RWPE2 (cell line): ENCODE data around the gene TPRKB.
"Not testable (repeated sequence)": the region's sequence is repeated elsewhere in the genome, so short reads cannot be mapped to it uniquely, and the experiment has no call there.

Experiments
- ATAC-seq: fragments of 200-7000 bp; cut with Tn5 transposase; 3 replicates; pipeline ENCODE4 v1.9.1; 2021; ENCODE audit warnings: low read depth
- DNase-seq: peaks from one replicate; pipeline ENCODE4 v3.0.0-alpha.2; 2020; ENCODE audit warnings: low spot score
- H3K27ac ChIP-seq: fragments of 450-650 bp; 2 replicates; pipeline ENCODE4 v1.5.1; 2017; ENCODE audit warnings: mild to moderate bottlenecking; ENCODE audit not compliant: poor library complexity, severe bottlenecking
- H3K27me3 ChIP-seq: fragments of 250-450 bp; sonication (Bioruptor Pico); 2 replicates; pipeline ENCODE4 v1.5.1; 2021; ENCODE audit warnings: mild to moderate bottlenecking, moderate library complexity; ENCODE audit not compliant: insufficient read depth, poor library complexity, severe bottlenecking
- H3K36me3 ChIP-seq: fragments of 250-450 bp; sonication (Bioruptor Pico); 2 replicates; pipeline ENCODE4 v1.5.1; 2020; ENCODE audit warnings: low read depth, mild to moderate bottlenecking, moderate library complexity
- H3K4me1 ChIP-seq: fragments of 250-450 bp; sonication (Bioruptor Pico); 2 replicates; pipeline ENCODE4 v1.5.1; 2021; ENCODE audit warnings: mild to moderate bottlenecking, moderate library complexity; ENCODE audit not compliant: insufficient read depth, poor library complexity, severe bottlenecking
- H3K4me3 ChIP-seq: fragments of 250-450 bp; sonication (Bioruptor Pico); 2 replicates; pipeline ENCODE4 v1.5.1; 2021; ENCODE audit warnings: mild to moderate bottlenecking, moderate library complexity; ENCODE audit not compliant: severe bottlenecking
- H3K9me3 ChIP-seq: fragments of 250-450 bp; sonication (Bioruptor Pico); 2 replicates; pipeline ENCODE4 v1.5.1; 2021; ENCODE audit warnings: mild to moderate bottlenecking, moderate library complexity; ENCODE audit not compliant: severe bottlenecking
- CTCF ChIP-seq: fragments of 450-650 bp; IDR thresholded peaks from one replicate; pipeline ENCODE4 v1.5.1; 2017; ENCODE audit warnings: mild to moderate bottlenecking, moderate library complexity; ENCODE audit not compliant: poor library complexity, severe bottlenecking

The TPRKB gene

GRCh38 chr2:73766349-73766748, 29.2 kb upstream of the TPRKB start:
- Histone ChIP-seq H3K27ac (no peak overlapping the region), H3K36me3 (peaks cover 92% of the 10 kb centered on the region), H3K27me3 (no peaks in the 10 kb centered on the region), H3K4me3 (no peak overlapping the region), H3K9me3 (no peaks in the 10 kb centered on the region), H3K4me1 (no peaks in the 10 kb centered on the region)
- no peak for TF ChIP-seq CTCF
- no peak for DNase-seq
- ATAC-seq, result no peak

- ATAC-seq (no peak), DNase-seq (no peak)
- H3K4me1 ChIP-seq, result no peaks in the 10 kb centered on the region
- no peaks in the 10 kb centered on the region for H3K27me3 ChIP-seq
- no peak overlapping the region for H3K27ac ChIP-seq
- TF ChIP-seq CTCF, result no peak
- no peaks in the 10 kb centered on the region for H3K9me3 ChIP-seq
- H3K36me3 ChIP-seq, result peaks cover 96% of the 10 kb centered on the region
- H3K4me3 ChIP-seq, result no peak overlapping the region
These were observed 27.8 kb upstream of the TPRKB start for GRCh38 chr2:73764945-73765344.

- Histone ChIP-seq H3K27me3 (no peaks in the 10 kb centered on the region), H3K36me3 (peaks cover 93% of the 10 kb centered on the region), H3K4me3 (no peak overlapping the region), H3K4me1 (no peaks in the 10 kb centered on the region), H3K9me3 (no peaks in the 10 kb centered on the region), H3K27ac (no peak overlapping the region)
- DNase-seq, result no peak
- no peak for ATAC-seq
- no peak for TF ChIP-seq CTCF
These were observed 25.4 kb upstream of the TPRKB start for GRCh38 chr2:73762571-73762970.

- Histone ChIP-seq H3K4me1 (no peaks in the 10 kb centered on the region), H3K27ac (no peak overlapping the region), H3K27me3 (no peaks in the 10 kb centered on the region), H3K9me3 (no peaks in the 10 kb centered on the region), H3K36me3 (peaks cover 90% of the 10 kb centered on the region), H3K4me3 (no peak overlapping the region)
- ATAC-seq (no peak), DNase-seq (no peak)
- TF ChIP-seq CTCF, result no peak
These were observed 22.8 kb upstream of the TPRKB start for GRCh38 chr2:73759904-73760303.

GRCh38 chr2:73759285-73759764, 22.2 kb upstream of the TPRKB start:
- TF ChIP-seq CTCF, result no peak
- H3K36me3 ChIP-seq, result peaks cover 90% of the 10 kb centered on the region
- H3K27ac ChIP-seq, result no peak overlapping the region
- no peak for ATAC-seq
- H3K9me3 ChIP-seq, result no peaks in the 10 kb centered on the region
- DNase-seq, result no peak
- H3K4me3 ChIP-seq, result no peak overlapping the region
- H3K27me3 ChIP-seq, result no peaks in the 10 kb centered on the region
- no peaks in the 10 kb centered on the region for H3K4me1 ChIP-seq

- not testable (repeated sequence) for DNase-seq, H3K9me3 ChIP-seq, H3K27me3 ChIP-seq, H3K4me3 ChIP-seq, H3K4me1 ChIP-seq, ATAC-seq, H3K27ac ChIP-seq
- peaks cover 87% of the 10 kb centered on the region for H3K36me3 ChIP-seq
These were observed 17.2 kb upstream of the TPRKB start for GRCh38 chr2:73754332-73754731.
